T-helper 9 cell (primary cell): ENCODE data around the gene MBNL1.

Source experiments
- DNase-seq: peaks from one replicate; pipeline ENCODE4 v3.0.0-alpha.2; 2020

Gene MBNL1

GRCh38 chr3:152457500-152458375 is 189.0 kb downstream of the MBNL1 start:
- no peak for DNase-seq

GRCh38 chr3:152458376-152459117 is 189.8 kb downstream of the MBNL1 start:
- DNase-seq, result no peak

- DNase-seq, result no peak
Measured at GRCh38 chr3:152459118-152459515, 190.4 kb downstream of the MBNL1 start.

GRCh38 chr3:152459572-152459971 is 190.8 kb downstream of the MBNL1 start:
- no peak for DNase-seq

- DNase-seq, result no peak
Measured at GRCh38 chr3:152460936-152461335, 192.2 kb downstream of the MBNL1 start.

- no peak for DNase-seq
Measured at GRCh38 chr3:152461460-152461859, 192.7 kb downstream of the MBNL1 start.

- no peak for DNase-seq
Measured at GRCh38 chr3:152466784-152467183, 198.1 kb downstream of the MBNL1 start.

- no peak for DNase-seq
Measured at GRCh38 chr3:152469248-152470025, 200.7 kb downstream of the MBNL1 start.

- no peak for DNase-seq
Measured at GRCh38 chr3:152470095-152470494, 201.4 kb downstream of the MBNL1 start.

GRCh38 chr3:152470893-152471292 is 202.2 kb downstream of the MBNL1 start:
- DNase-seq, result no peak

GRCh38 chr3:152471814-152472671 is 203.3 kb downstream of the MBNL1 start:
- peak; percentile 59 for DNase-seq

- no peak for DNase-seq
Measured at GRCh38 chr3:152472672-152472954, 203.9 kb downstream of the MBNL1 start.

- DNase-seq, result no peak
Measured at GRCh38 chr3:152474585-152474984, 205.9 kb downstream of the MBNL1 start.

GRCh38 chr3:152477422-152477821 is 208.7 kb downstream of the MBNL1 start:
- no peak for DNase-seq

GRCh38 chr3:152480282-152480953 is 211.7 kb downstream of the MBNL1 start:
- no peak for DNase-seq

- DNase-seq, result no peak
Measured at GRCh38 chr3:152486364-152486763, 217.6 kb downstream of the MBNL1 start.

GRCh38 chr3:152488449-152488848 is 219.7 kb downstream of the MBNL1 start:
- no peak for DNase-seq

GRCh38 chr3:152491922-152492321 is 223.2 kb downstream of the MBNL1 start:
- DNase-seq, result no peak

- no peak for DNase-seq
Measured at GRCh38 chr3:152496286-152496685, 227.6 kb downstream of the MBNL1 start.

GRCh38 chr3:152496716-152497115 is 228.0 kb downstream of the MBNL1 start:
- no peak for DNase-seq

GRCh38 chr3:152497457-152497856 is 228.7 kb downstream of the MBNL1 start:
- DNase-seq, result no peak

GRCh38 chr3:152497890-152498289 is 229.2 kb downstream of the MBNL1 start:
- DNase-seq, result no peak
